ENCODE data around the gene QARS1. TPM values are rescaled to one million over a fixed set of nuclear protein-coding genes. Genes with fewer than 3 reads are reported as not detected.

The QARS1 gene
- total and polyA plus RNA-seq, 2 of the 13 experiments (the other 11 are each of a cell fraction or from before 2014, with no cell fraction given): 307 to 327 TPM

GRCh38 chr3:49134471-49135265 is 30.1 kb upstream of the QARS1 start (continued):
- TF ChIP-seq, protein P1, sequence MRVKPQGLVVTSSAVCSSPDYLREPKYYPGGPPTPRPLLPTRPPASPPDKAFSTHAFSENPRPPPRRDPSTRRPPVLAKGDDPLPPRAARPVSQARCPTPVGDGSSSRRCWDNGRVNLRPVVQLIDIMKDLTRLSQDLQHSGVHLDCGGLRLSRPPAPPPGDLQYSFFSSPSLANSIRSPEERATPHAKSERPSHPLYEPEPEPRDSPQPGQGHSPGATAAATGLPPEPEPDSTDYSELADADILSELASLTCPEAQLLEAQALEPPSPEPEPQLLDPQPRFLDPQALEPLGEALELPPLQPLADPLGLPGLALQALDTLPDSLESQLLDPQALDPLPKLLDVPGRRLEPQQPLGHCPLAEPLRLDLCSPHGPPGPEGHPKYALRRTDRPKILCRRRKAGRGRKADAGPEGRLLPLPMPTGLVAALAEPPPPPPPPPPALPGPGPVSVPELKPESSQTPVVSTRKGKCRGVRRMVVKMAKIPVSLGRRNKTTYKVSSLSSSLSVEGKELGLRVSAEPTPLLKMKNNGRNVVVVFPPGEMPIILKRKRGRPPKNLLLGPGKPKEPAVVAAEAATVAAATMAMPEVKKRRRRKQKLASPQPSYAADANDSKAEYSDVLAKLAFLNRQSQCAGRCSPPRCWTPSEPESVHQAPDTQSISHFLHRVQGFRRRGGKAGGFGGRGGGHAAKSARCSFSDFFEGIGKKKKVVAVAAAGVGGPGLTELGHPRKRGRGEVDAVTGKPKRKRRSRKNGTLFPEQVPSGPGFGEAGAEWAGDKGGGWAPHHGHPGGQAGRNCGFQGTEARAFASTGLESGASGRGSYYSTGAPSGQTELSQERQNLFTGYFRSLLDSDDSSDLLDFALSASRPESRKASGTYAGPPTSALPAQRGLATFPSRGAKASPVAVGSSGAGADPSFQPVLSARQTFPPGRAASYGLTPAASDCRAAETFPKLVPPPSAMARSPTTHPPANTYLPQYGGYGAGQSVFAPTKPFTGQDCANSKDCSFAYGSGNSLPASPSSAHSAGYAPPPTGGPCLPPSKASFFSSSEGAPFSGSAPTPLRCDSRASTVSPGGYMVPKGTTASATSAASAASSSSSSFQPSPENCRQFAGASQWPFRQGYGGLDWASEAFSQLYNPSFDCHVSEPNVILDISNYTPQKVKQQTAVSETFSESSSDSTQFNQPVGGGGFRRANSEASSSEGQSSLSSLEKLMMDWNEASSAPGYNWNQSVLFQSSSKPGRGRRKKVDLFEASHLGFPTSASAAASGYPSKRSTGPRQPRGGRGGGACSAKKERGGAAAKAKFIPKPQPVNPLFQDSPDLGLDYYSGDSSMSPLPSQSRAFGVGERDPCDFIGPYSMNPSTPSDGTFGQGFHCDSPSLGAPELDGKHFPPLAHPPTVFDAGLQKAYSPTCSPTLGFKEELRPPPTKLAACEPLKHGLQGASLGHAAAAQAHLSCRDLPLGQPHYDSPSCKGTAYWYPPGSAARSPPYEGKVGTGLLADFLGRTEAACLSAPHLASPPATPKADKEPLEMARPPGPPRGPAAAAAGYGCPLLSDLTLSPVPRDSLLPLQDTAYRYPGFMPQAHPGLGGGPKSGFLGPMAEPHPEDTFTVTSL (CRISPR knock-in tag; IDR thresholded peaks at IDR 0.05; ENCODE audit: borderline replicate concordance): no peak
- TF ChIP-seq ZNF382 (CRISPR knock-in tag; IDR thresholded peaks at IDR 0.05; ENCODE audit: borderline replicate concordance): no peak
- 0 out of 2 replicates have a peak, but pooled peaks have one; percentile 53 for TF ChIP-seq ZNF530 (CRISPR knock-in tag; IDR thresholded peaks at IDR 0.05; ENCODE audit: low read depth)
- peak; percentile 39; the same call in 1 of the 2 replicates for TF ChIP-seq FOSL2 (CRISPR knock-in tag; IDR thresholded peaks at IDR 0.05)
- TF ChIP-seq, protein P2, sequence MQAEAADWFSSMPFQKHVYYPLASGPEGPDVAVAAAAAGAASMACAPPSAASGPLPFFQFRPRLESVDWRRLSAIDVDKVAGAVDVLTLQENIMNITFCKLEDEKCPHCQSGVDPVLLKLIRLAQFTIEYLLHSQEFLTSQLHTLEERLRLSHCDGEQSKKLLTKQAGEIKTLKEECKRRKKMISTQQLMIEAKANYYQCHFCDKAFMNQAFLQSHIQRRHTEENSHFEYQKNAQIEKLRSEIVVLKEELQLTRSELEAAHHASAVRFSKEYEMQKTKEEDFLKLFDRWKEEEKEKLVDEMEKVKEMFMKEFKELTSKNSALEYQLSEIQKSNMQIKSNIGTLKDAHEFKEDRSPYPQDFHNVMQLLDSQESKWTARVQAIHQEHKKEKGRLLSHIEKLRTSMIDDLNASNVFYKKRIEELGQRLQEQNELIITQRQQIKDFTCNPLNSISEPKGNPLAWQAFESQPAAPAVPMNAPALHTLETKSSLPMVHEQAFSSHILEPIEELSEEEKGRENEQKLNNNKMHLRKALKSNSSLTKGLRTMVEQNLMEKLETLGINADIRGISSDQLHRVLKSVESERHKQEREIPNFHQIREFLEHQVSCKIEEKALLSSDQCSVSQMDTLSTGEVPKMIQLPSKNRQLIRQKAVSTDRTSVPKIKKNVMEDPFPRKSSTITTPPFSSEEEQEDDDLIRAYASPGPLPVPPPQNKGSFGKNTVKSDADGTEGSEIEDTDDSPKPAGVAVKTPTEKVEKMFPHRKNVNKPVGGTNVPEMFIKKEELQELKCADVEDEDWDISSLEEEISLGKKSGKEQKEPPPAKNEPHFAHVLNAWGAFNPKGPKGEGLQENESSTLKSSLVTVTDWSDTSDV (CRISPR knock-in tag; IDR thresholded peaks at IDR 0.05): no peak
- TF ChIP-seq SMARCC2 (IDR thresholded peaks at IDR 0.05): no peak
- no peak for TF ChIP-seq ZNF451 (CRISPR knock-in tag; IDR thresholded peaks at IDR 0.05)
- TF ChIP-seq KDM2A (CRISPR knock-in tag; IDR thresholded peaks at IDR 0.05; ENCODE audit: borderline replicate concordance, low read depth): no peak
- no peak for TF ChIP-seq ZNF33A (CRISPR knock-in tag; IDR thresholded peaks at IDR 0.05; ENCODE audit: borderline replicate concordance)
- no peak for TF ChIP-seq SP1 (IDR thresholded peaks at IDR 0.05)
- TF ChIP-seq SP1 (CRISPR knock-in tag; IDR thresholded peaks at IDR 0.05): no peak
- no peak for TF ChIP-seq HNRNPH1 (optimal IDR thresholded peaks at IDR 0.05; ENCODE audit: low read depth, low read length)
- no peak for TF ChIP-seq GPBP1L1 (CRISPR knock-in tag; IDR thresholded peaks at IDR 0.05)
- no peak for TF ChIP-seq SP4 (CRISPR knock-in tag; IDR thresholded peaks at IDR 0.05)
- TF ChIP-seq RNF2 (conservative IDR thresholded peaks at IDR 0.05; ENCODE audit: low read depth): no peak
- TF ChIP-seq ZNF557 (CRISPR knock-in tag; IDR thresholded peaks at IDR 0.05): no peak
- no peak for TF ChIP-seq ZNF564 (CRISPR knock-in tag; IDR thresholded peaks at IDR 0.05)
- no peak for TF ChIP-seq ZZZ3 (CRISPR knock-in tag; IDR thresholded peaks at IDR 0.05; ENCODE audit: borderline replicate concordance)
- no peak for TF ChIP-seq HOMEZ (CRISPR knock-in tag; IDR thresholded peaks at IDR 0.05; ENCODE audit: low read depth)
